ENCODE measurements around the gene KRT83.

KRT83 gene

GRCh38 chr12:52321418-52321817 is 220 bp upstream of the KRT83 start:
- Histone ChIP-seq H3K27ac (ENCODE audit: extremely low read depth, low read depth, low read length) (no peak overlapping the region), H3K36me3 (ENCODE audit: control insufficient read depth in 2 of 2, insufficient read depth in 1 of 2, low read length in 2 of 2) (no peaks in the 10 kb centered on the region), H3K9me3 (ENCODE audit: control insufficient read depth, insufficient read depth, low read depth, low read length) (no peaks in the 10 kb centered on the region), H3K4me3 (ENCODE audit: low read depth, low read length) (no peak overlapping the region), H3K4me1 (ENCODE audit: control insufficient read depth, insufficient read depth, low read length) (no peaks in the 10 kb centered on the region)
- CTCF ChIA-PET: interaction anchor here (0.6 to 1.5 kb wide), 5 partner anchors 11 to 203 kb away, joined by 3 to 7 read pairs (median 4); no protein-coding TSS in a partner anchor
- POLR2A ChIA-PET: no interaction called here
- TF ChIP-seq ZNF274 (IDR thresholded peaks at IDR 0.05; ENCODE audit: low read length): no peak
- TF ChIP-seq ZNF274 (tag by site-specific recombination; IDR thresholded peaks at IDR 0.05; ENCODE audit: borderline replicate concordance): no peak
- TF ChIP-seq ZNF157 (tag by site-specific recombination; IDR thresholded peaks at IDR 0.05): no peak
- TF ChIP-seq ZNF514 (tag by site-specific recombination; IDR thresholded peaks at IDR 0.05): no peak
- TF ChIP-seq GLIS2 (tag by site-specific recombination; IDR thresholded peaks at IDR 0.05): no peak
- TF ChIP-seq ZNF133 (tag by site-specific recombination; IDR thresholded peaks at IDR 0.05): no peak
- TF ChIP-seq ZFHX2 (tag by site-specific recombination; conservative IDR thresholded peaks at IDR 0.05): no peak
- TF ChIP-seq ZNF140 (tag by site-specific recombination; IDR thresholded peaks at IDR 0.05): no peak
- TF ChIP-seq ZNF585B (tag by site-specific recombination; IDR thresholded peaks at IDR 0.05): no peak
- no peak for TF ChIP-seq BCL11A (tag by site-specific recombination; IDR thresholded peaks at IDR 0.05; ENCODE audit: low read depth)
- no peak for TF ChIP-seq ZNF747 (tag by site-specific recombination; IDR thresholded peaks at IDR 0.05)
- TF ChIP-seq PRDM1 (tag by site-specific recombination; IDR thresholded peaks at IDR 0.05): no peak
- TF ChIP-seq ZNF513 (tag by site-specific recombination; IDR thresholded peaks at IDR 0.05): no peak
- TF ChIP-seq ZNF560 (tag by site-specific recombination; IDR thresholded peaks at IDR 0.05; ENCODE audit: borderline replicate concordance): no peak
- no peak for TF ChIP-seq ZNF174 (tag by site-specific recombination; IDR thresholded peaks at IDR 0.05)
- TF ChIP-seq ZNF645 (tag by site-specific recombination; IDR thresholded peaks at IDR 0.05): no peak

- Histone ChIP-seq H3K36me3 (ENCODE audit: control insufficient read depth in 2 of 2, insufficient read depth in 1 of 2, low read length in 2 of 2) (no peaks in the 10 kb centered on the region), H3K4me1 (ENCODE audit: control insufficient read depth, insufficient read depth, low read length) (no peaks in the 10 kb centered on the region), H3K9me3 (ENCODE audit: control insufficient read depth, insufficient read depth, low read depth, low read length) (no peaks in the 10 kb centered on the region), H3K4me3 (ENCODE audit: low read depth, low read length) (no peak overlapping the region), H3K27ac (ENCODE audit: extremely low read depth, low read depth, low read length) (no peak overlapping the region)
- CTCF ChIA-PET: interaction anchor here (0.6 to 2.7 kb wide), 12 partner anchors 9 to 294 kb away, joined by 3 to 16 read pairs (median 3); no protein-coding TSS in a partner anchor
- POLR2A ChIA-PET: no interaction called here
- TF ChIP-seq ZNF555 (tag by site-specific recombination; conservative IDR thresholded peaks at IDR 0.05) (no peak), ZNF580 (tag by site-specific recombination; IDR thresholded peaks at IDR 0.05) (no peak), ZNF785 (tag by site-specific recombination; IDR thresholded peaks at IDR 0.05) (no peak), RBAK (tag by site-specific recombination; IDR thresholded peaks at IDR 0.05) (no peak), ZNF660 (tag by site-specific recombination; IDR thresholded peaks at IDR 0.05) (no peak), ZNF658 (tag by site-specific recombination; IDR thresholded peaks at IDR 0.05) (no peak), ZNF138 (tag by site-specific recombination; IDR thresholded peaks at IDR 0.05; ENCODE audit: borderline replicate concordance) (no peak), ZNF558 (tag by site-specific recombination; IDR thresholded peaks at IDR 0.05) (no peak), ZNF350 (tag by site-specific recombination; IDR thresholded peaks at IDR 0.05) (no peak), ZNF394 (tag by site-specific recombination; IDR thresholded peaks at IDR 0.05; ENCODE audit: borderline replicate concordance) (no peak), ZNF324 (tag by site-specific recombination; IDR thresholded peaks at IDR 0.05) (no peak), WT1 (tag by site-specific recombination; IDR thresholded peaks at IDR 0.05) (no peak), SP3 (tag by site-specific recombination; IDR thresholded peaks at IDR 0.05) (no peak), ZNF830 (tag by site-specific recombination; IDR thresholded peaks at IDR 0.05; ENCODE audit: low read depth) (no peak)
Measured at GRCh38 chr12:52319097-52319496, 2.1 kb downstream of the KRT83 start.

All from HEK293 (cell line).